Kidney (tissue), 14 donors: ENCODE data around the gene H2BW2. TPM values are rescaled to one million over a fixed set of nuclear protein-coding genes. Genes with fewer than 3 reads are reported as not detected.
"Not testable (repeated sequence)": the region's sequence is repeated elsewhere in the genome, so short reads cannot be mapped to it uniquely, and the experiment has no call there.

Source experiments
- DNase-seq, 5 donors: peaks; one replicate each; pipeline ENCODE4 v3.0.0-alpha.2; 2013 to 2020
- FAIRE-seq: peaks from 2 replicates; lab custom pipeline; 2012; peaks lifted over from hg19 to GRCh38; lab: Jason Lieb, UNC
- H3K27ac ChIP-seq, 2 donors: one replicate each; pipeline ENCODE4 v1.7.0; 2013; ENCODE audit warnings: low read depth in 2 of 2, low read length in 2 of 2, inconsistent platforms in 1 of 2
- H3K27me3 ChIP-seq: one replicate; pipeline ENCODE4 v1.7.1; 2013; ENCODE audit warnings: low read length, inconsistent platforms; ENCODE audit not compliant: control insufficient read depth, insufficient read depth
- H3K36me3 ChIP-seq, 3 donors: one replicate each; pipeline versions ENCODE4 v1.7.0 to v1.7.1; 2013; ENCODE audit warnings: low read length in 3 of 3, control low read depth in 1 of 3, inconsistent platforms in 1 of 3; ENCODE audit not compliant: insufficient read depth in 3 of 3, control insufficient read depth in 2 of 3
- H3K4me1 ChIP-seq, 3 donors: one replicate each; pipeline versions ENCODE4 v1.7.0 to v1.7.1; 2013; ENCODE audit warnings: low read length in 3 of 3, inconsistent platforms in 1 of 3, low read depth in 1 of 3; ENCODE audit not compliant: control insufficient read depth in 2 of 3, insufficient read depth in 2 of 3
- H3K4me3 ChIP-seq, 3 donors: one replicate each; pipeline versions ENCODE4 v1.7.0 to v1.8.1; 2013; ENCODE audit warnings: low read length in 3 of 3, control low read depth in 1 of 3, inconsistent platforms in 1 of 3
- H3K9ac ChIP-seq, 3 donors: one replicate each; pipeline versions ENCODE4 v1.7.0 to v1.7.1; 2013; ENCODE audit warnings: low read length in 3 of 3, control low read depth in 1 of 3, inconsistent platforms in 1 of 3
- H3K9me3 ChIP-seq, 3 donors: one replicate each; pipeline versions ENCODE4 v1.7.0 to v1.7.1; 2013; ENCODE audit warnings: low read length in 3 of 3, control low read depth in 1 of 3, inconsistent platforms in 1 of 3; ENCODE audit not compliant: control insufficient read depth in 2 of 3, insufficient read depth in 1 of 3
- CTCF ChIP-seq: IDR thresholded peaks from 3 replicates; pipeline ENCODE4 v1.5.1; 2012; ENCODE audit warnings: mild to moderate bottlenecking, moderate library complexity, borderline replicate concordance; ENCODE audit not compliant: insufficient read depth; ENCODE audit errors: extremely low read depth
- intact Hi-C: fragments of 100-400 bp; cut with DNase I; formaldehyde crosslinking; loops from one replicate; pipeline ENCODE4 v1.11.1; 2022
- polyA plus RNA-seq: library from polyadenylated mRNA; stranded (reverse); fragments of 350-450 nt; fragmentation: Illumina TruSeq; extraction: RNeasy Lipid Tissue Mini Kit (QIAGEN cat#74804); gene quantifications from one replicate; pipeline ENCODE4 v1.2.3, GENCODE V29; 2014; ENCODE audit warnings: low read depth, low replicate concordance; ENCODE audit not compliant: insufficient read depth
- total RNA-seq: library from RNA; stranded (reverse); fragmentation: NEBNext Ultra II Directional; extraction: Animal tissue kit (Norgen Biotek cat#: 25700); gene quantifications from one replicate; pipeline ENCODE4 v1.2.1, GENCODE V29; 2021
- donor health status: control.
- donor health status: control.
- donor health status: control.
- donor health status: control.
- donor health status: control.
- donor health status: DM: yes; HTN: yes; CAD: no.
- donor health status: Normal renal cell carcinoma (clear cell type).

Gene H2BW2
- total and polyA plus RNA-seq, 2 donors from 2014 or later, result not detected

GRCh38 chrX:104077854-104078253, 38.1 kb downstream of the H2BW2 start:
- H3K9me3 ChIP-seq, H3K4me1 ChIP-seq, intact Hi-C loops, DNase-seq, FAIRE-seq, H3K36me3 ChIP-seq, H3K9ac ChIP-seq, H3K27me3 ChIP-seq, H3K27ac ChIP-seq, H3K4me3 ChIP-seq: not testable (repeated sequence)

DNA sequence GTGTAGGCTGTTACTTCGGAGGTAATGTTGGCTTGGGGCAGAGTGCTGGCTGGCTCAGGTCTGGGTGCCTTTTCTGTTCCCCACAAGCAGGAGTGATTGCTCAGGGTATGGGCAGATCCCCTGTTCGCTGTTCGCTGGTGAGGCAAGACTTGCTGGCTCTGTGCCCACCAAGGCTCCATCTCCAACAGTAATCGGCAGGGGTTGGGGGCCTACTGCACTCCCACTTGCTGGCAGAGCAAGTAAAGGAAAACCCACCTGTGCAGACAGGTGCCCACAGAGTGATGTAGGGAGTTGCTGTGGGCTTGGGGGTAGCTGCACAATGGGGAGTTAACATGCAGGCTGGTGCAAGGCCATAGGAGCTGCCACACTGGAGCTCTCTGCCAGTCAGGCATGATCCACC, 44.3 kb downstream of the H2BW2 start:
- H3K4me3 ChIP-seq, result no peak overlapping the region
- no peak for DNase-seq
- no peaks in the 10 kb centered on the region for H3K36me3 ChIP-seq
- H3K27ac ChIP-seq, result no peak overlapping the region
- intact Hi-C loops, result no loop called here
- no peaks in the 10 kb centered on the region for H3K9me3 ChIP-seq
- H3K27me3 ChIP-seq, result peaks cover 2% of the 10 kb centered on the region
- no peak for FAIRE-seq
- no peak overlapping the region for H3K9ac ChIP-seq
- no peak for TF ChIP-seq CTCF
- H3K4me1 ChIP-seq, result no peaks in the 10 kb centered on the region

- Histone ChIP-seq H3K4me3 (no peak overlapping the region), H3K4me1 (no peaks in the 10 kb centered on the region), H3K27me3 (peaks cover 2% of the 10 kb centered on the region), H3K9me3 (no peaks in the 10 kb centered on the region), H3K36me3 (no peaks in the 10 kb centered on the region), H3K9ac (no peak overlapping the region), H3K27ac (no peak overlapping the region)
- FAIRE-seq (no peak), DNase-seq (no peak)
- TF ChIP-seq CTCF, result no peak
- intact Hi-C loops, result no loop called here
Observed at GRCh38 chrX:104084534-104085277, 45.0 kb downstream of the H2BW2 start.

GRCh38 chrX:104085477-104085876, 45.7 kb downstream of the H2BW2 start:
- intact Hi-C loops, result no loop called here
- Histone ChIP-seq H3K36me3 (no peaks in the 10 kb centered on the region), H3K9ac (no peak overlapping the region), H3K4me3 (no peak overlapping the region), H3K9me3 (no peaks in the 10 kb centered on the region), H3K27me3 (peaks cover 2% of the 10 kb centered on the region), H3K27ac (no peak overlapping the region), H3K4me1 (no peaks in the 10 kb centered on the region)
- no peak for TF ChIP-seq CTCF
- no peak for FAIRE-seq
- no peak for DNase-seq
